CD4-positive, alpha-beta T cell (primary cell): ENCODE measurements around the gene CD302. TPM values are rescaled to one million over a fixed set of nuclear protein-coding genes. Genes with fewer than 3 reads are reported as not detected.
"Not testable (repeated sequence)": the region's sequence is repeated elsewhere in the genome, so short reads cannot be mapped to it uniquely, and the experiment has no call there.

Experiments used
- ATAC-seq: fragments of 200-7000 bp; cut with Tn5 transposase; one replicate; pipeline ENCODE4 v1.10.0; 2022; ENCODE audit warnings: mild to moderate bottlenecking; ENCODE audit not compliant: poor library complexity
- CTCF ChIA-PET: fragments of 350-600 bp; sonication (Branson Sonifier 250); formaldehyde crosslinking; loops from one replicate; lab custom pipeline; 2021; ENCODE audit warnings: antibody characterized with exemption, inconsistent platforms; lab: Charles Lee
- POLR2A ChIA-PET: fragments of 350-600 bp; sonication (Branson Sonifier 250); formaldehyde crosslinking; loops from one replicate; lab custom pipeline; 2021; ENCODE audit warnings: antibody characterized with exemption, inconsistent platforms; lab: Charles Lee
- DNase-seq, 14 experiments: peaks; one replicate each; pipeline ENCODE4 v3.0.0-alpha.2; 2013 to 2020; ENCODE audit warnings: mixed read lengths in 2 of 14
- H3K27ac ChIP-seq, 2 donors: one replicate each; pipeline versions ENCODE4 v1.5.1 to v1.7.0; 2013; ENCODE audit warnings: low read length in 2 of 2, low read depth in 1 of 2, mild to moderate bottlenecking in 1 of 2
- H3K27me3 ChIP-seq, 2 experiments: 1 replicate in 1 of 2; 2 replicates in 1 of 2; pipeline versions ENCODE4 v1.6.1 to v1.7.0; 2013; ENCODE audit warnings: low read length in 2 of 2, control low read depth in 1 of 2, mild to moderate bottlenecking in 1 of 2, moderate library complexity in 1 of 2; ENCODE audit not compliant: insufficient read depth in 2 of 2, control insufficient read depth in 1 of 2
- H3K36me3 ChIP-seq: one replicate; pipeline ENCODE4 v1.6.1; 2013; ENCODE audit warnings: low read length, control low read depth; ENCODE audit not compliant: insufficient read depth
- H3K4me1 ChIP-seq: one replicate; pipeline ENCODE4 v1.6.1; 2013; ENCODE audit warnings: low read length, control low read depth; ENCODE audit not compliant: insufficient read depth
- H3K4me3 ChIP-seq: one replicate; pipeline ENCODE4 v1.5.1; 2013; ENCODE audit warnings: mild to moderate bottlenecking, low read length, moderate library complexity
- H3K9me3 ChIP-seq, 2 experiments: 1 replicate in 1 of 2; 2 replicates in 1 of 2; pipeline versions ENCODE4 v1.6.1 to v1.7.0; 2013; ENCODE audit warnings: low read length in 2 of 2, mild to moderate bottlenecking in 2 of 2, control low read depth in 1 of 2, moderate library complexity in 1 of 2; ENCODE audit not compliant: control insufficient read depth in 1 of 2, insufficient read depth in 1 of 2
- H3K27ac Mint-ChIP-seq: one replicate; pipeline ENCODE4 v1.8.0; 2020; ENCODE audit warnings: mixed read lengths
- H3K27me3 Mint-ChIP-seq: one replicate; pipeline ENCODE4 v1.8.0; 2021; ENCODE audit warnings: mixed read lengths
- H3K36me3 Mint-ChIP-seq: one replicate; pipeline ENCODE4 v1.8.0; 2021; ENCODE audit warnings: low read depth, mixed read lengths
- H3K4me1 Mint-ChIP-seq: one replicate; pipeline ENCODE4 v1.8.0; 2021; ENCODE audit warnings: low read depth, mixed read lengths
- H3K4me3 Mint-ChIP-seq: one replicate; pipeline ENCODE4 v1.8.0; 2020; ENCODE audit warnings: mild to moderate bottlenecking, mixed read lengths
- H3K9me3 Mint-ChIP-seq: one replicate; pipeline ENCODE4 v1.8.0; 2020; ENCODE audit warnings: mixed read lengths
- intact Hi-C, 2 experiments: fragments of 100-400 bp; cut with DNase I in 1 of 2; cut with micrococcal nuclease in 1 of 2; formaldehyde crosslinking; loops; one replicate each; pipeline versions ENCODE4 v1.15.1 to v1.9.0; 2023 to 2025; cut with DNase I, micrococcal nuclease
- total RNA-seq, 174 experiments: library from RNA in 2 of 174; stranded (reverse) in 2 of 174; gene quantifications; one replicate each; pipeline ENCODE4 v1.2.3 and lab custom pipeline; 2021 to 2026
- TF ChIP-seq, protein P1 (sequence below): fragments of 200-600 bp; IDR thresholded peaks from one replicate; pipeline ENCODE4 v1.8.0; 2022; ENCODE audit warnings: antibody characterized with exemption, mild to moderate bottlenecking

CD302 gene
- total RNA-seq, 2 experiments from 2014 or later: 1.0 to 1.1 TPM

DNA sequence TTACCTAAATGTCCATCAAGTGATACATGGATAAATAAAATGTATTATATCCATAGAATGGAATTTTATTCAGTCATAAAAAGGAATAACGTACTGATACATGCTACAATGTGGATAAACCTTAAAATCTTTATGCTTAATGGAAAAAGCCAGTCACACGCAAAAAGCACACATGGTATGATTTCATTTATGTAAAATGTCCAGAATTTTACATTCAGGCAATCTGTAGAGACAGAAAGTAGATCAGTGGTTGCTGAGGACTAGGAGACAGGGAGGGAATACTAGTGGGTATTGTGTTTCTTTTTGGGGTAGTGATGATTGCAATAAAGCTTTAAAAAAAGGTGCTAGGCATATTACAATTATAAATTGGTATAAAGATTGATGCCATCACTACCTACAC lies 30.7 kb upstream of the CD302 start:
- intact Hi-C loops: no loop called here
- POLR2A ChIA-PET: no interaction called here
- H3K4me1 ChIP-seq: no peaks in the 10 kb centered on the region

DNA sequence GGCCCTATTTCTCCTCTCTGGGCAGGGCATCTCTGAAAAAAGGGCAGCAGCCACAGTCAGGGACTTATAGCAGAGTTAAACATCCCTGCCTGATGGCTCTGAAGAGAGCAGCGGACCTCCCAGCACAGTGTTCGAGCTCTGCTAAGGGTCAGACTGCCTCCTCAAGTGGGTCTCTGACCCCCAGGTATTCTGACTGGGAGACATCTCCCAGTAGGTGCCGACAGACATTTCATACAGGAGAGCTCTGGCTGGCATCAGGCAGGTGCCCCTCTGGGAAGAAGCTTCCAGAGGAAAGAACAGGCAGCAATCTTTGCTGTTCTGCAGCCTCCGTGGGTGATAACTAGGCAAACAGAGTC lies 24.4 kb upstream of the CD302 start:
- H3K36me3 ChIP-seq: peaks cover 20% of the 10 kb centered on the region
- POLR2A ChIA-PET, intact Hi-C loops, DNase-seq, H3K9me3 Mint-ChIP-seq, H3K4me1 Mint-ChIP-seq, H3K4me1 ChIP-seq, H3K27ac ChIP-seq, H3K27ac Mint-ChIP-seq, H3K4me3 Mint-ChIP-seq, H3K4me3 ChIP-seq, ATAC-seq, H3K9me3 ChIP-seq, CTCF ChIA-PET, H3K27me3 Mint-ChIP-seq, H3K27me3 ChIP-seq: not testable (repeated sequence)
- H3K36me3 Mint-ChIP-seq: peaks cover 94% of the 10 kb centered on the region

More for the DNA sequence above, 30.7 kb upstream of the CD302 start:
- Mint-ChIP-seq H3K27ac (no peak overlapping the region), H3K4me3 (no peak overlapping the region), H3K36me3 (peaks cover 96% of the 10 kb centered on the region), H3K4me1 (no peaks in the 10 kb centered on the region), H3K27me3 (no peaks in the 10 kb centered on the region), H3K9me3 (peaks cover 6% of the 10 kb centered on the region)
- no peak overlapping the region for H3K27ac ChIP-seq
- DNase-seq (no peak), ATAC-seq (no peak)
- no peak overlapping the region for H3K4me3 ChIP-seq
- TF ChIP-seq, protein P1, sequence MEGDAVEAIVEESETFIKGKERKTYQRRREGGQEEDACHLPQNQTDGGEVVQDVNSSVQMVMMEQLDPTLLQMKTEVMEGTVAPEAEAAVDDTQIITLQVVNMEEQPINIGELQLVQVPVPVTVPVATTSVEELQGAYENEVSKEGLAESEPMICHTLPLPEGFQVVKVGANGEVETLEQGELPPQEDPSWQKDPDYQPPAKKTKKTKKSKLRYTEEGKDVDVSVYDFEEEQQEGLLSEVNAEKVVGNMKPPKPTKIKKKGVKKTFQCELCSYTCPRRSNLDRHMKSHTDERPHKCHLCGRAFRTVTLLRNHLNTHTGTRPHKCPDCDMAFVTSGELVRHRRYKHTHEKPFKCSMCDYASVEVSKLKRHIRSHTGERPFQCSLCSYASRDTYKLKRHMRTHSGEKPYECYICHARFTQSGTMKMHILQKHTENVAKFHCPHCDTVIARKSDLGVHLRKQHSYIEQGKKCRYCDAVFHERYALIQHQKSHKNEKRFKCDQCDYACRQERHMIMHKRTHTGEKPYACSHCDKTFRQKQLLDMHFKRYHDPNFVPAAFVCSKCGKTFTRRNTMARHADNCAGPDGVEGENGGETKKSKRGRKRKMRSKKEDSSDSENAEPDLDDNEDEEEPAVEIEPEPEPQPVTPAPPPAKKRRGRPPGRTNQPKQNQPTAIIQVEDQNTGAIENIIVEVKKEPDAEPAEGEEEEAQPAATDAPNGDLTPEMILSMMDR: no peak
- no peaks in the 10 kb centered on the region for H3K27me3 ChIP-seq
- CTCF ChIA-PET: no interaction called here
- peaks cover 46% of the 10 kb centered on the region for H3K36me3 ChIP-seq
- H3K9me3 ChIP-seq: no peaks in the 10 kb centered on the region

DNA sequence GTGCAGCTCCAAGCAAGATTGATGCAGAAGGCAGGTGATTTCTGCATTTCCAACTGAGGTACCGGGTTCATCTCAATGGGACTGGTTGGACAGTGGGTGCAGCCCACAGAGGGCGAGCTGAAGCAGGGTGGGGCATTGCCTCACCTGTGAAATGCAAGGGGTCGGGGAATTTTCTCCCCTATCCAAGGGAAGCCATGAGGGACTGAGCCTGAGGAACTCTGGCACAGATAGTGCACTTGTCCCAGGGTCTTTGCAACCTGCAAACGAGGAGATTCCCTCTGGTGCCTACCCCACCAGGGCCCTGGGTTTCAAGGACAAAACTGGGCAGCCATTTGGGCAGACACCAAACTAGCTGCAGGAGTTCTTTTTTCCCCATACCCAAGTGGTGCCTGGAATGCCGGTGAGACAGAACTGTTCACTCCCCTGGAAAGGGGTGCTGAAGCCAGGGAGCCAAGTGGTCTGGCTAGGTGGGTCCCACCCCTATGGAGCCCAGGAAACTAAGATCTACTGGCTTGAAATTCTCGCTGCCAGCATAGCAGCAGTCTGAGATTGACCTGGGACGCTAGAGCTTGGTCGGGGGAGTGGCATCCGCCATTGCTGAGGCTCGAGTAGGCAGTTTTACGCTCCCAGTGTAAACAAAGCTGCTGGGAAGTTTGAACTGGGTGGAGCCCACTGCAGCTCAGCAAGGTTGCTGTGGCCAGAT lies 23.9 kb upstream of the CD302 start:
- peaks cover 94% of the 10 kb centered on the region for H3K36me3 Mint-ChIP-seq
- CTCF ChIA-PET, H3K4me3 ChIP-seq, ATAC-seq, H3K9me3 Mint-ChIP-seq, H3K9me3 ChIP-seq, H3K4me1 Mint-ChIP-seq, H3K27ac ChIP-seq, H3K27me3 ChIP-seq, H3K4me1 ChIP-seq, H3K27me3 Mint-ChIP-seq, DNase-seq, intact Hi-C loops, POLR2A ChIA-PET, H3K4me3 Mint-ChIP-seq, H3K27ac Mint-ChIP-seq: not testable (repeated sequence)
- H3K36me3 ChIP-seq: peaks cover 23% of the 10 kb centered on the region

DNA sequence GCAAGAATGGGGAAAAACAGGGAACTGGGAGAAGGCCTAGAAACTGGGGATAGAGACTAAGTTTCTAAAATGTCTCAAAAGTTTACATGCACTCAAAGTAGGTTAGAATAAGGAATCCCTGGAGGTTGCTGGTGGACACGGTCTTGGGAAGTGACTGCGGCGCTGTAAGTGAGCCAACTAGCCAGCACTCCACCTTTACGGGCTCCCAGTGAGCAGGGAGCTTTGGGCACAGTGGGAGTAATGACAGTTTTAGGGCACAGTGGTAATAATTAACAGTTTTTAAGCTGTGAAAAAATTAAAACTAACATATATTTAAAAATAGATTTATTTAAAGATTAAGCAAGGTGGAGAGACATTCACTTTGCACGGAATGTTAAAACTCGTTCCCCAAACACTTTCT lies 20.9 kb upstream of the CD302 start:
- no peak for DNase-seq
- ChIA-PET CTCF (no interaction called here), POLR2A (no interaction called here)
- H3K4me3 ChIP-seq: no peak overlapping the region
- TF ChIP-seq, protein P1: no peak
- H3K27me3 ChIP-seq: no peaks in the 10 kb centered on the region
- ATAC-seq: no peak
- Mint-ChIP-seq H3K9me3 (no peaks in the 10 kb centered on the region), H3K4me3 (no peak overlapping the region), H3K36me3 (peaks cover 93% of the 10 kb centered on the region), H3K4me1 (no peaks in the 10 kb centered on the region), H3K27ac (no peak overlapping the region), H3K27me3 (no peaks in the 10 kb centered on the region)
- no peaks in the 10 kb centered on the region for H3K9me3 ChIP-seq
- H3K4me1 ChIP-seq: no peaks in the 10 kb centered on the region
- peaks cover 32% of the 10 kb centered on the region for H3K36me3 ChIP-seq
- intact Hi-C loops: no loop called here
- no peak overlapping the region for H3K27ac ChIP-seq
